NOMO-1 treated with dmso at 0.1 percent for 144 hours (cell line): ENCODE measurements around the gene CFAP141.
"Not testable (repeated sequence)": the region's sequence is repeated elsewhere in the genome, so short reads cannot be mapped to it uniquely, and the experiment has no call there.

Experiments
- DNase-seq: peaks from one replicate; lab custom pipeline; 2025; ENCODE audit not compliant: unreplicated experiment; lab: John Stamatoyannopoulos, UW

The CFAP141 gene

GRCh38 chr1:154206196-154206595 lies at the start of gene CFAP141:
Gene CFAP141 (minus strand): TSS chr1:154206333. CDS start chr1:154206307, 26 bp downstream.
- no peak for DNase-seq

GRCh38 chr1:154253671-154254070 lies 47.5 kb upstream of the CFAP141 start:
- DNase-seq: no peak

GRCh38 chr1:154241703-154242351 lies 35.7 kb upstream of the CFAP141 start:
- no peak for DNase-seq

- DNase-seq: no peak
Observed at GRCh38 chr1:154240294-154240833, 34.2 kb upstream of the CFAP141 start.

- no peak for DNase-seq
Observed at GRCh38 chr1:154239491-154239890, 33.4 kb upstream of the CFAP141 start.

- no peak for DNase-seq
Observed at GRCh38 chr1:154237880-154238506, 31.9 kb upstream of the CFAP141 start.

- DNase-seq: no peak
Observed at GRCh38 chr1:154237435-154237834, 31.3 kb upstream of the CFAP141 start.

GRCh38 chr1:154236855-154237254 lies 30.7 kb upstream of the CFAP141 start:
- DNase-seq: no peak

- DNase-seq: not testable (repeated sequence)
Observed at GRCh38 chr1:154233127-154233526, 27.0 kb upstream of the CFAP141 start.

GRCh38 chr1:154231112-154231511 lies 25.0 kb upstream of the CFAP141 start:
- not testable (repeated sequence) for DNase-seq

GRCh38 chr1:154225370-154225769 lies 19.2 kb upstream of the CFAP141 start:
- no peak for DNase-seq

- DNase-seq: no peak
Observed at GRCh38 chr1:154223621-154224020, 17.5 kb upstream of the CFAP141 start.

- DNase-seq: no peak
Observed at GRCh38 chr1:154222918-154223317, 16.8 kb upstream of the CFAP141 start.

GRCh38 chr1:154222518-154222917 lies 16.4 kb upstream of the CFAP141 start:
- no peak for DNase-seq

GRCh38 chr1:154221278-154222001 lies 15.3 kb upstream of the CFAP141 start:
- DNase-seq: no peak

GRCh38 chr1:154220970-154221277 lies 14.8 kb upstream of the CFAP141 start:
- DNase-seq: no peak

GRCh38 chr1:154220071-154220969 lies 14.2 kb upstream of the CFAP141 start, which contains the start of gene UBAP2L:
Gene UBAP2L (plus strand): TSS chr1:154220955. CDS start chr1:154225124, 4,169 bp downstream.
- DNase-seq: peak; percentile 98

- DNase-seq: no peak
Observed at GRCh38 chr1:154219541-154219940, 13.4 kb upstream of the CFAP141 start.

- no peak for DNase-seq
Observed at GRCh38 chr1:154218545-154218944, 12.4 kb upstream of the CFAP141 start.

GRCh38 chr1:154213274-154213673 lies 7.1 kb upstream of the CFAP141 start:
- no peak for DNase-seq

- no peak for DNase-seq
Observed at GRCh38 chr1:154212083-154212482, 6.0 kb upstream of the CFAP141 start.
